22Rv1 (cell line): ENCODE measurements around the gene GOLGA6C.
"Not testable (repeated sequence)": the region's sequence is repeated elsewhere in the genome, so short reads cannot be mapped to it uniquely, and the experiment has no call there.

Experiments
- H3K27ac ChIP-seq: fragments of 450-650 bp; 2 replicates; pipeline ENCODE4 v1.5.1; 2017
- ZFX ChIP-seq: fragments of 450-650 bp; IDR thresholded peaks from 2 replicates; pipeline ENCODE4 v1.6.1; 2017; ENCODE audit warnings: antibody characterized with exemption, borderline replicate concordance
- TF ChIP-seq, protein P1 (sequence below): fragments of 450-650 bp; IDR thresholded peaks from 2 replicates; pipeline ENCODE4 v1.5.1; 2017; ENCODE audit warnings: mild to moderate bottlenecking

Gene GOLGA6C

GRCh38 chr15:75224281-75224680, 33.9 kb upstream of the GOLGA6C start:
- TF ChIP-seq, protein P1, sequence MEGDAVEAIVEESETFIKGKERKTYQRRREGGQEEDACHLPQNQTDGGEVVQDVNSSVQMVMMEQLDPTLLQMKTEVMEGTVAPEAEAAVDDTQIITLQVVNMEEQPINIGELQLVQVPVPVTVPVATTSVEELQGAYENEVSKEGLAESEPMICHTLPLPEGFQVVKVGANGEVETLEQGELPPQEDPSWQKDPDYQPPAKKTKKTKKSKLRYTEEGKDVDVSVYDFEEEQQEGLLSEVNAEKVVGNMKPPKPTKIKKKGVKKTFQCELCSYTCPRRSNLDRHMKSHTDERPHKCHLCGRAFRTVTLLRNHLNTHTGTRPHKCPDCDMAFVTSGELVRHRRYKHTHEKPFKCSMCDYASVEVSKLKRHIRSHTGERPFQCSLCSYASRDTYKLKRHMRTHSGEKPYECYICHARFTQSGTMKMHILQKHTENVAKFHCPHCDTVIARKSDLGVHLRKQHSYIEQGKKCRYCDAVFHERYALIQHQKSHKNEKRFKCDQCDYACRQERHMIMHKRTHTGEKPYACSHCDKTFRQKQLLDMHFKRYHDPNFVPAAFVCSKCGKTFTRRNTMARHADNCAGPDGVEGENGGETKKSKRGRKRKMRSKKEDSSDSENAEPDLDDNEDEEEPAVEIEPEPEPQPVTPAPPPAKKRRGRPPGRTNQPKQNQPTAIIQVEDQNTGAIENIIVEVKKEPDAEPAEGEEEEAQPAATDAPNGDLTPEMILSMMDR, result no peak
- TF ChIP-seq ZFX, result no peak
- no peak overlapping the region for H3K27ac ChIP-seq

- not testable (repeated sequence) for H3K27ac ChIP-seq
Observed at GRCh38 chr15:75225102-75225836, 32.9 kb upstream of the GOLGA6C start.

GRCh38 chr15:75225951-75226732, 32.0 kb upstream of the GOLGA6C start:
- TF ChIP-seq ZFX, result no peak
- TF ChIP-seq, protein P1, result no peak
- no peak overlapping the region for H3K27ac ChIP-seq

- H3K27ac ChIP-seq, result not testable (repeated sequence)
Observed at GRCh38 chr15:75227112-75227511, 31.0 kb upstream of the GOLGA6C start.

- TF ChIP-seq ZFX, result no peak
- TF ChIP-seq, protein P1, result no peak
- no peak overlapping the region for H3K27ac ChIP-seq
Observed at GRCh38 chr15:75227663-75228280, 30.4 kb upstream of the GOLGA6C start.

DNA sequence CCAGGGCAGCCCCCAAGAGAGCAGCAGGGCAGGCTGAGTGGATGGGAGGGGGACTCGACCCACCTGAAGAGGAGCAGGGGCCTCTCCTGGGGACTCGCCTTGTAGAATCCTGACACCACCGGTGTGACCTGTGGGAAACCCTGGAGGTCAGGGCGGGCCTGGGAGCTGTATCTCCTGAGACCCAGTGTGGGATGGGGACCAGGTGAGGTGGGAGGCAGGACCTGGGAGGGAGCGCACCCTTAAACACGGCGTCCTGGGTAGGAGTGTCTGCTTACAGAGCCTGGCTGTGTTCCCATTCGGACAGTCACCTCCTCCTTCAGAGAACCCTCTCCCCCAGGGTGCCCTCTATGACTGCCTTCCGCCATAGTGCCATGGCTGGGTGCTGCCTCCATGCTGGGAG, 29.3 kb upstream of the GOLGA6C start:
- TF ChIP-seq ZFX, result no peak
- TF ChIP-seq, protein P1, result no peak
- H3K27ac ChIP-seq, result no peak overlapping the region

DNA sequence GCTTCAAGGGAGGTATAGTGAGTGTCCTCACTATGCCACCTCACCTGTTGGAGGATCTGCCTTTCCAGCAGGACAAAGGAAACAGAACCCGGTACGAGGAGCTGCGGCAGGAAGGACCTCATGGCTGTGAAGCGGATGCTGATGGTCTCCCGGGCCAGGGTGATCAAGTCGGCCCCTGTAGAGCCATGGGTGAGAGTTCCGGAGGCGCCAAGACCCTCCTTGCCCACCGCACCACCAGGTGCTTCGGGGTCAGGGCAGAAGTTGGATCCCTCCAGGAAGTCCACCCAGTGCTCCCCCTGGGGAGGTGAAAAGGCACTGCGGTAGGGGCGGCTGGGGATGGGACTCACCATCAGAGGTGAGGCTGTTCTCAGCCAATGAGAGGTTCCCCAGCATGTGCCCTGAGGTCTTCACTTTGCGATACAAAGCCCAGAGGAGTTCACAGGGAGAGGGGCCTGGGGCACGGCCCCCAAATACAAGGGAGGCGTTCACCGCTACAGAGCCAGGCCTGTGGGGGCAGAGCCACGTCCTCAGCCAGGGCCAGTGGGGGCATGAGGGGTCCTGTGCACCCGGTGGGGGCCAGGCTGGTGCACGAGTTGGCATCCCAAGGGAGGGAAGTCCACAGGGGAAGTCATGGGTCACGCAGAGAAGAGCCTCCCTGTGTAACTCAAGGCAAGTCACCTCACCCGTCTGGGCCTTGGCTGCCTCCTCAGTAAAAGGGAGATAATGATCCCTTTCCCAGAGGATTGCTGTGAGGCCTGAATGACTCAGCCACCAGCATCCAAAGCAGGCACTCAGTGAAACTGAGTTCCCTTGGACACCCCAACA, 28.7 kb upstream of the GOLGA6C start:
- TF ChIP-seq ZFX, result no peak
- TF ChIP-seq, protein P1, result no peak
- H3K27ac ChIP-seq, result no peak overlapping the region
